ENCODE measurements around the gene PEAR1.

The PEAR1 gene

GRCh38 chr1:156884560-156885184 lies 8.8 kb upstream of the PEAR1 start:
- Histone ChIP-seq H3K27me3 (ENCODE audit: control insufficient read depth, insufficient read depth, low read length) (peaks cover 67% of the 10 kb centered on the region), H3K9ac (ENCODE audit: low read length) (no peak overlapping the region), H3K36me3 (ENCODE audit: control insufficient read depth, insufficient read depth, low read length) (no peaks in the 10 kb centered on the region), H3K9me3 (ENCODE audit: control insufficient read depth, insufficient read depth, low read depth, low read length) (no peaks in the 10 kb centered on the region), H3K27ac (ENCODE audit: low read depth, low read length) (no peak overlapping the region), H3K4me1 (ENCODE audit: control insufficient read depth, insufficient read depth, low read length) (peaks cover 35% of the 10 kb centered on the region), H3K4me3 (ENCODE audit: low read depth, low read length) (no peak overlapping the region)

- Histone ChIP-seq H3K36me3 (ENCODE audit: control insufficient read depth, insufficient read depth, low read length) (no peaks in the 10 kb centered on the region), H3K27me3 (ENCODE audit: control insufficient read depth, insufficient read depth, low read length) (peaks cover 63% of the 10 kb centered on the region), H3K4me3 (ENCODE audit: low read depth, low read length) (no peak overlapping the region), H3K9me3 (ENCODE audit: control insufficient read depth, insufficient read depth, low read depth, low read length) (no peaks in the 10 kb centered on the region), H3K9ac (ENCODE audit: low read length) (no peak overlapping the region), H3K4me1 (ENCODE audit: control insufficient read depth, insufficient read depth, low read length) (peaks cover 35% of the 10 kb centered on the region), H3K27ac (ENCODE audit: low read depth, low read length) (no peak overlapping the region)
These were observed 8.2 kb upstream of the PEAR1 start for GRCh38 chr1:156885314-156885713.

- no peak overlapping the region for H3K27ac ChIP-seq (ENCODE audit: low read depth, low read length)
- H3K36me3 ChIP-seq (ENCODE audit: control insufficient read depth, insufficient read depth, low read length) = no peaks in the 10 kb centered on the region
- H3K27me3 ChIP-seq (ENCODE audit: control insufficient read depth, insufficient read depth, low read length) = peaks cover 67% of the 10 kb centered on the region
- no peaks in the 10 kb centered on the region for H3K9me3 ChIP-seq (ENCODE audit: control insufficient read depth, insufficient read depth, low read depth, low read length)
- no peak overlapping the region for H3K4me3 ChIP-seq (ENCODE audit: low read depth, low read length)
- peaks cover 35% of the 10 kb centered on the region for H3K4me1 ChIP-seq (ENCODE audit: control insufficient read depth, insufficient read depth, low read length)
- no peak overlapping the region for H3K9ac ChIP-seq (ENCODE audit: low read length)
These were observed 7.6 kb upstream of the PEAR1 start for GRCh38 chr1:156885880-156886355.

- H3K27ac ChIP-seq (ENCODE audit: low read depth, low read length) = no peak overlapping the region
- peaks cover 74% of the 10 kb centered on the region for H3K27me3 ChIP-seq (ENCODE audit: control insufficient read depth, insufficient read depth, low read length)
- no peaks in the 10 kb centered on the region for H3K9me3 ChIP-seq (ENCODE audit: control insufficient read depth, insufficient read depth, low read depth, low read length)
- H3K4me1 ChIP-seq (ENCODE audit: control insufficient read depth, insufficient read depth, low read length) = peaks cover 37% of the 10 kb centered on the region
- no peak overlapping the region for H3K9ac ChIP-seq (ENCODE audit: low read length)
- H3K36me3 ChIP-seq (ENCODE audit: control insufficient read depth, insufficient read depth, low read length) = no peaks in the 10 kb centered on the region
- peak overlapping the region; percentile 20; the same call in 1 of the 2 replicates for H3K4me3 ChIP-seq (ENCODE audit: low read depth, low read length)
These were observed 6.8 kb upstream of the PEAR1 start for GRCh38 chr1:156886583-156887281.

- Histone ChIP-seq H3K4me1 (ENCODE audit: control insufficient read depth, insufficient read depth, low read length) (peaks cover 41% of the 10 kb centered on the region), H3K9ac (ENCODE audit: low read length) (no peak overlapping the region), H3K4me3 (ENCODE audit: low read depth, low read length) (peak overlapping the region; percentile 29; the same call in 1 of the 2 replicates), H3K9me3 (ENCODE audit: control insufficient read depth, insufficient read depth, low read depth, low read length) (no peaks in the 10 kb centered on the region), H3K27me3 (ENCODE audit: control insufficient read depth, insufficient read depth, low read length) (peaks cover 73% of the 10 kb centered on the region), H3K36me3 (ENCODE audit: control insufficient read depth, insufficient read depth, low read length) (no peaks in the 10 kb centered on the region), H3K27ac (ENCODE audit: low read depth, low read length) (no peak overlapping the region)
These were observed 6.2 kb upstream of the PEAR1 start for GRCh38 chr1:156887317-156887716.

GRCh38 chr1:156887734-156888133 lies 5.8 kb upstream of the PEAR1 start:
- no peaks in the 10 kb centered on the region for H3K9me3 ChIP-seq (ENCODE audit: control insufficient read depth, insufficient read depth, low read depth, low read length)
- peaks cover 76% of the 10 kb centered on the region for H3K27me3 ChIP-seq (ENCODE audit: control insufficient read depth, insufficient read depth, low read length)
- peak overlapping the region; percentile 29; the same call in 1 of the 2 replicates for H3K4me3 ChIP-seq (ENCODE audit: low read depth, low read length)
- H3K36me3 ChIP-seq (ENCODE audit: control insufficient read depth, insufficient read depth, low read length) = no peaks in the 10 kb centered on the region
- H3K9ac ChIP-seq (ENCODE audit: low read length) = no peak overlapping the region
- H3K27ac ChIP-seq (ENCODE audit: low read depth, low read length) = no peak overlapping the region
- peaks cover 41% of the 10 kb centered on the region for H3K4me1 ChIP-seq (ENCODE audit: control insufficient read depth, insufficient read depth, low read length)

GRCh38 chr1:156889802-156890580 lies 3.5 kb upstream of the PEAR1 start:
- no peaks in the 10 kb centered on the region for H3K9me3 ChIP-seq (ENCODE audit: control insufficient read depth, insufficient read depth, low read depth, low read length)
- H3K4me1 ChIP-seq (ENCODE audit: control insufficient read depth, insufficient read depth, low read length) = peaks cover 47% of the 10 kb centered on the region
- no peaks in the 10 kb centered on the region for H3K36me3 ChIP-seq (ENCODE audit: control insufficient read depth, insufficient read depth, low read length)
- H3K27ac ChIP-seq (ENCODE audit: low read depth, low read length) = no peak overlapping the region
- no peak overlapping the region for H3K9ac ChIP-seq (ENCODE audit: low read length)
- no peak overlapping the region for H3K4me3 ChIP-seq (ENCODE audit: low read depth, low read length)
- H3K27me3 ChIP-seq (ENCODE audit: control insufficient read depth, insufficient read depth, low read length) = peaks cover 78% of the 10 kb centered on the region

GRCh38 chr1:156892190-156893047 lies 1.1 kb upstream of the PEAR1 start:
- peaks cover 62% of the 10 kb centered on the region for H3K27me3 ChIP-seq (ENCODE audit: control insufficient read depth, insufficient read depth, low read length)
- H3K36me3 ChIP-seq (ENCODE audit: control insufficient read depth, insufficient read depth, low read length) = no peaks in the 10 kb centered on the region
- no peak overlapping the region for H3K27ac ChIP-seq (ENCODE audit: low read depth, low read length)
- H3K4me1 ChIP-seq (ENCODE audit: control insufficient read depth, insufficient read depth, low read length) = peaks cover 46% of the 10 kb centered on the region
- H3K9me3 ChIP-seq (ENCODE audit: control insufficient read depth, insufficient read depth, low read depth, low read length) = no peaks in the 10 kb centered on the region
- H3K4me3 ChIP-seq (ENCODE audit: low read depth, low read length) = peak overlapping the region; percentile 54
- no peak overlapping the region for H3K9ac ChIP-seq (ENCODE audit: low read length)

GRCh38 chr1:156894001-156894400 lies 483 bp downstream of the PEAR1 start:
- peaks cover 54% of the 10 kb centered on the region for H3K4me1 ChIP-seq (ENCODE audit: control insufficient read depth, insufficient read depth, low read length)
- no peak overlapping the region for H3K9ac ChIP-seq (ENCODE audit: low read length)
- H3K36me3 ChIP-seq (ENCODE audit: control insufficient read depth, insufficient read depth, low read length) = no peaks in the 10 kb centered on the region
- no peaks in the 10 kb centered on the region for H3K9me3 ChIP-seq (ENCODE audit: control insufficient read depth, insufficient read depth, low read depth, low read length)
- H3K27me3 ChIP-seq (ENCODE audit: control insufficient read depth, insufficient read depth, low read length) = peaks cover 58% of the 10 kb centered on the region
- H3K27ac ChIP-seq (ENCODE audit: low read depth, low read length) = no peak overlapping the region
- H3K4me3 ChIP-seq (ENCODE audit: low read depth, low read length) = peak overlapping the region; percentile 54

GRCh38 chr1:156894711-156895454 lies 1.4 kb downstream of the PEAR1 start:
- no peak overlapping the region for H3K27ac ChIP-seq (ENCODE audit: low read depth, low read length)
- H3K27me3 ChIP-seq (ENCODE audit: control insufficient read depth, insufficient read depth, low read length) = peaks cover 57% of the 10 kb centered on the region
- H3K9me3 ChIP-seq (ENCODE audit: control insufficient read depth, insufficient read depth, low read depth, low read length) = no peaks in the 10 kb centered on the region
- H3K4me1 ChIP-seq (ENCODE audit: control insufficient read depth, insufficient read depth, low read length) = peaks cover 54% of the 10 kb centered on the region
- no peak overlapping the region for H3K4me3 ChIP-seq (ENCODE audit: low read depth, low read length)
- H3K9ac ChIP-seq (ENCODE audit: low read length) = no peak overlapping the region
- no peaks in the 10 kb centered on the region for H3K36me3 ChIP-seq (ENCODE audit: control insufficient read depth, insufficient read depth, low read length)
